Liver (tissue), 9 donors: Measurements from ENCODE around the gene ZNF439. TPM values are rescaled to one million over a fixed set of nuclear protein-coding genes. Genes with fewer than 3 reads are reported as not detected.

ENCODE experiments used
- DNase-seq: peaks from one replicate; pipeline ENCODE4 v3.0.0-alpha.2; 2017; ENCODE audit warnings: low spot score
- H3K27ac ChIP-seq, 2 donors: one replicate each; pipeline ENCODE4 v1.7.0; 2013; ENCODE audit warnings: inconsistent platforms in 2 of 2, low read length in 2 of 2, control low read depth in 1 of 2, low read depth in 1 of 2, mild to moderate bottlenecking in 1 of 2
- H3K27me3 ChIP-seq, 4 donors: one replicate each; pipeline versions ENCODE4 v1.6.1 to v1.7.0; 2013; ENCODE audit warnings: low read length in 3 of 4, inconsistent platforms in 1 of 4, mild to moderate bottlenecking in 1 of 4, moderate library complexity in 1 of 4; ENCODE audit not compliant: control insufficient read depth in 4 of 4, insufficient read depth in 4 of 4
- H3K36me3 ChIP-seq, 4 donors: one replicate each; pipeline versions ENCODE4 v1.6.1 to v1.7.0; 2013; ENCODE audit warnings: low read length in 3 of 4, mild to moderate bottlenecking in 3 of 4, low read depth in 1 of 4, moderate library complexity in 1 of 4; ENCODE audit not compliant: control insufficient read depth in 4 of 4, insufficient read depth in 3 of 4
- H3K4me1 ChIP-seq, 4 donors: one replicate each; pipeline versions ENCODE4 v1.6.1 to v1.7.0; 2013; ENCODE audit warnings: low read length in 3 of 4, mild to moderate bottlenecking in 3 of 4, moderate library complexity in 1 of 4; ENCODE audit not compliant: control insufficient read depth in 4 of 4, insufficient read depth in 4 of 4
- H3K4me3 ChIP-seq, 3 donors: one replicate each; pipeline versions ENCODE4 v1.6.1 to v1.7.0; 2013; ENCODE audit warnings: low read length in 3 of 3, control low read depth in 1 of 3, low read depth in 1 of 3, mild to moderate bottlenecking in 1 of 3
- H3K9ac ChIP-seq, 2 donors: one replicate each; pipeline ENCODE4 v1.7.0; 2013; ENCODE audit warnings: low read length in 2 of 2, mild to moderate bottlenecking in 2 of 2, moderate library complexity in 2 of 2, control low read depth in 1 of 2, low read depth in 1 of 2
- H3K9me3 ChIP-seq, 4 donors: one replicate each; pipeline versions ENCODE4 v1.6.1 to v1.7.0; 2013; ENCODE audit warnings: low read length in 3 of 4; ENCODE audit not compliant: control insufficient read depth in 4 of 4
- ATF3 ChIP-seq: IDR thresholded peaks from 2 replicates; pipeline ENCODE4 v1.6.1; 2016; ENCODE audit warnings: antibody characterized with exemption
- CTCF ChIP-seq: fragments of 150-350 bp; IDR thresholded peaks from 2 replicates; pipeline ENCODE4 v1.5.1; 2017; ENCODE audit warnings: improper control_type of control experiment, low read depth, low read length; ENCODE audit not compliant: missing input control
- EGR1 ChIP-seq, 2 donors: IDR thresholded peaks; 2 replicates each; pipeline ENCODE4 v1.6.1; 2016 to 2018; ENCODE audit warnings: antibody characterized with exemption in 2 of 2, low read depth in 2 of 2
- FOXA1 ChIP-seq: IDR thresholded peaks from 2 replicates; pipeline ENCODE4 v1.6.1; 2016; ENCODE audit warnings: antibody characterized with exemption
- FOXA2 ChIP-seq: IDR thresholded peaks from 2 replicates; pipeline ENCODE4 v1.6.1; 2016; ENCODE audit warnings: antibody characterized with exemption
- GABPA ChIP-seq, 2 donors: IDR thresholded peaks in 1 of 2; conservative IDR thresholded peaks in 1 of 2; 2 replicates each; pipeline ENCODE4 v1.6.1; 2016; ENCODE audit warnings: antibody characterized with exemption in 2 of 2, mild to moderate bottlenecking in 1 of 2, moderate library complexity in 1 of 2
- HNF4G ChIP-seq: IDR thresholded peaks from 2 replicates; pipeline ENCODE4 v1.6.1; 2016; ENCODE audit warnings: antibody characterized with exemption
- JUND ChIP-seq, 2 donors: IDR thresholded peaks; 2 replicates each; pipeline ENCODE4 v1.6.1; 2016; ENCODE audit warnings: antibody characterized with exemption in 2 of 2
- MAX ChIP-seq: IDR thresholded peaks from 2 replicates; pipeline ENCODE4 v1.6.1; 2016; ENCODE audit warnings: antibody characterized with exemption
- NR2F2 ChIP-seq: IDR thresholded peaks from 2 replicates; pipeline ENCODE4 v1.6.1; 2016; ENCODE audit warnings: antibody characterized with exemption
- RAD21 ChIP-seq, 2 donors: IDR thresholded peaks; 2 replicates each; pipeline ENCODE4 v1.6.1; 2016; ENCODE audit warnings: antibody characterized with exemption in 2 of 2, mild to moderate bottlenecking in 2 of 2
- REST ChIP-seq: IDR thresholded peaks from 2 replicates; pipeline ENCODE4 v1.6.1; 2016; ENCODE audit warnings: antibody characterized with exemption, mild to moderate bottlenecking
- RXRA ChIP-seq, 2 donors: IDR thresholded peaks; 2 replicates each; pipeline ENCODE4 v1.6.1; 2017 to 2018; ENCODE audit warnings: antibody characterized with exemption in 2 of 2, mild to moderate bottlenecking in 1 of 2
- SP1 ChIP-seq: IDR thresholded peaks from 2 replicates; pipeline ENCODE4 v1.6.1; 2018; ENCODE audit warnings: antibody characterized with exemption, mild to moderate bottlenecking
- TAF1 ChIP-seq: conservative IDR thresholded peaks from 2 replicates; pipeline ENCODE4 v1.6.1; 2016; ENCODE audit warnings: antibody characterized with exemption, mild to moderate bottlenecking
- YY1 ChIP-seq: IDR thresholded peaks from 2 replicates; pipeline ENCODE4 v1.6.1; 2016; ENCODE audit warnings: antibody characterized with exemption, mild to moderate bottlenecking
- ZBTB33 ChIP-seq: IDR thresholded peaks from 2 replicates; pipeline ENCODE4 v1.6.1; 2016; ENCODE audit warnings: antibody characterized with exemption
- WGBS: extraction: QIAGEN DNeasy Blood & Tissue Kit; methylation state at CpG from one replicate; pipeline ENCODE4 v1.1.7; 2013; 5-methylcytosine and 5-hydroxymethylcytosine counted together
- polyA plus RNA-seq, 2 donors: library from polyadenylated mRNA; stranded (reverse) in 1 of 2; unstranded in 1 of 2; fragments of 200-250 nt in 1 of 2; fragments of >200 nt in 1 of 2; fragmentation: Nextera tagmentation in 1 of 2; extraction: Ambion mirVana in 1 of 2; gene quantifications; one replicate each; pipeline versions ENCODE4 v1.2.1 to v1.2.3, GENCODE V29; 2013 to 2015
- total RNA-seq, 2 donors: library from RNA; depleted of rRNA; stranded (reverse); fragments of >200 nt; gene quantifications; one replicate each; pipeline ENCODE4 v1.2.3, GENCODE V29; 2014
- donor health status: healthy.
- donor health status: healthy.
- donor health status: healthy.
- donor health status: healthy.
- donor health status: healthy.

Gene ZNF439
- total and polyA plus RNA-seq, 4 donors: 0.33 to 2.4 (median 1.3) TPM

- no peak for TF ChIP-seq JUND (IDR thresholded peaks at IDR 0.05)
- TF ChIP-seq NR2F2: no peak
- no peak for TF ChIP-seq FOXA1
- TF ChIP-seq ATF3: no peak
- no peak for TF ChIP-seq TAF1
- H3K9me3 ChIP-seq: no peaks in the 10 kb centered on the region
- WGBS: 79% methylated on average over 2 of the region's 2 CpGs
- DNase-seq: no peak
- H3K9ac ChIP-seq: no peak overlapping the region
- peaks cover 0 to 9% (median 3%) of the 10 kb centered on the region in 4 donors for H3K4me1 ChIP-seq
- no peaks in the 10 kb centered on the region for H3K27me3 ChIP-seq
- no peaks in the 10 kb centered on the region for H3K36me3 ChIP-seq
- no peak overlapping the region for H3K4me3 ChIP-seq
- H3K27ac ChIP-seq: no peak overlapping the region
Observed at GRCh38 chr19:11882606-11883005, 34.1 kb downstream of the ZNF439 start.

- H3K9me3 ChIP-seq: peaks cover 0 to 1% (median 0%) of the 10 kb centered on the region in 4 donors
- DNase-seq: no peak
- TF ChIP-seq REST (no peak), HNF4G (no peak), SP1 (no peak), ATF3 (no peak), EGR1 (IDR thresholded peaks at IDR 0.05; ENCODE audit: low read depth in 2 of 2) (no peak), FOXA1 (no peak), RAD21 (IDR thresholded peaks at IDR 0.05) (no peak), RXRA (IDR thresholded peaks at IDR 0.05) (no peak), JUND (IDR thresholded peaks at IDR 0.05) (no peak), ZBTB33 (no peak), MAX (no peak), CTCF (no peak), FOXA2 (no peak), NR2F2 (no peak), TAF1 (no peak), YY1 (no peak), GABPA (IDR thresholded peaks at IDR 0.05 in 1 of 2, conservative IDR thresholded peaks at IDR 0.05 in 1 of 2) (no peak)
- no peaks in the 10 kb centered on the region for H3K27me3 ChIP-seq
- H3K36me3 ChIP-seq: no peaks in the 10 kb centered on the region
- H3K9ac ChIP-seq: no peak overlapping the region
- peak overlapping the region in 1 of 2 donors; percentile 84 for H3K27ac ChIP-seq
- H3K4me3 ChIP-seq: peak overlapping the region; percentile 69 to 86 (median 80)
- peaks cover 2 to 16% (median 6%) of the 10 kb centered on the region in 4 donors for H3K4me1 ChIP-seq
- 41% methylated on average over 7 of the region's 7 CpGs for WGBS
Observed at GRCh38 chr19:11887234-11887610, 38.7 kb downstream of the ZNF439 start.
